Large intestine (tissue), 3 donors: ENCODE measurements around the gene CEL. TPM values are rescaled to one million over a fixed set of nuclear protein-coding genes. Genes with fewer than 3 reads are reported as not detected.

Source experiments
- DNase-seq, 2 donors: peaks; one replicate each; pipeline versions ENCODE4 v3.0.0 to v3.0.0-alpha.2; 2013
- H3K27ac ChIP-seq: one replicate; pipeline ENCODE4 v1.5.1; 2013; ENCODE audit warnings: low read length
- H3K27me3 ChIP-seq: 2 replicates; pipeline ENCODE4 v1.6.1; 2013; ENCODE audit warnings: low read length; ENCODE audit not compliant: control insufficient read depth, insufficient read depth
- H3K36me3 ChIP-seq: 2 replicates; pipeline ENCODE4 v1.6.1; 2013; ENCODE audit warnings: low read length; ENCODE audit not compliant: control insufficient read depth, insufficient read depth
- H3K4me1 ChIP-seq: one replicate; pipeline ENCODE4 v1.6.1; 2013; ENCODE audit warnings: low read length; ENCODE audit not compliant: control insufficient read depth, insufficient read depth
- H3K4me3 ChIP-seq: one replicate; pipeline ENCODE4 v1.5.1; 2013; ENCODE audit warnings: low read length
- H3K9me3 ChIP-seq: one replicate; pipeline ENCODE4 v1.6.1; 2013; ENCODE audit warnings: mild to moderate bottlenecking, low read depth, low read length, moderate library complexity; ENCODE audit not compliant: control insufficient read depth
- WGBS: methylation state at CpG from one replicate; pipeline ENCODE4 v1.1.5; 2013; ENCODE audit warnings: low lambda C conversion rate; ENCODE audit not compliant: insufficient coverage; 5-methylcytosine and 5-hydroxymethylcytosine counted together
- polyA plus RNA-seq: library from polyadenylated mRNA; unstranded; fragments of 120-200 nt; gene quantifications from one replicate; pipeline ENCODE4 v1.2.1, GENCODE V29; 2013

The CEL gene
- polyA plus RNA-seq, 1 donor = 268 TPM

GRCh38 chr9:133102190-133103021, 40.6 kb downstream of the CEL start:
- Histone ChIP-seq H3K27ac (no peak overlapping the region), H3K4me3 (no peak overlapping the region), H3K9me3 (peaks cover 2% of the 10 kb centered on the region), H3K27me3 (no peaks in the 10 kb centered on the region), H3K4me1 (peaks cover 15% of the 10 kb centered on the region), H3K36me3 (peaks cover 94% of the 10 kb centered on the region)
- DNase-seq = no peak
- WGBS = no CpG with 5 or more reads among the region's 21 CpGs

GRCh38 chr9:133103183-133103986, 41.6 kb downstream of the CEL start:
- H3K4me1 ChIP-seq = peaks cover 15% of the 10 kb centered on the region
- H3K36me3 ChIP-seq = peaks cover 94% of the 10 kb centered on the region
- H3K27ac ChIP-seq = no peak overlapping the region
- H3K9me3 ChIP-seq = no peaks in the 10 kb centered on the region
- no CpG with 5 or more reads among the region's 14 CpGs for WGBS
- H3K4me3 ChIP-seq = no peak overlapping the region
- peak in 1 of 2 donors; percentile 43 for DNase-seq
- H3K27me3 ChIP-seq = no peaks in the 10 kb centered on the region

- Histone ChIP-seq H3K4me1 (peaks cover 15% of the 10 kb centered on the region), H3K27ac (no peak overlapping the region), H3K4me3 (no peak overlapping the region), H3K27me3 (no peaks in the 10 kb centered on the region), H3K36me3 (peaks cover 94% of the 10 kb centered on the region), H3K9me3 (no peaks in the 10 kb centered on the region)
- WGBS = no CpG with 5 or more reads among the region's 12 CpGs
- no peak for DNase-seq
Measured at GRCh38 chr9:133103987-133104505, 42.3 kb downstream of the CEL start.

GRCh38 chr9:133104718-133105460, 43.1 kb downstream of the CEL start:
- no peak for DNase-seq
- H3K27ac ChIP-seq = no peak overlapping the region
- no CpG with 5 or more reads among the region's 15 CpGs for WGBS
- H3K27me3 ChIP-seq = no peaks in the 10 kb centered on the region
- H3K36me3 ChIP-seq = peaks cover 95% of the 10 kb centered on the region
- no peaks in the 10 kb centered on the region for H3K9me3 ChIP-seq
- peaks cover 12% of the 10 kb centered on the region for H3K4me1 ChIP-seq
- no peak overlapping the region for H3K4me3 ChIP-seq

- DNase-seq = no peak
- peaks cover 95% of the 10 kb centered on the region for H3K36me3 ChIP-seq
Measured at GRCh38 chr9:133105461-133105770, 43.6 kb downstream of the CEL start.

GRCh38 chr9:133106511-133107244, 44.9 kb downstream of the CEL start:
- no CpG with 5 or more reads among the region's 17 CpGs for WGBS
- Histone ChIP-seq H3K27ac (no peak overlapping the region), H3K27me3 (no peaks in the 10 kb centered on the region), H3K4me1 (peaks cover 3% of the 10 kb centered on the region), H3K9me3 (no peaks in the 10 kb centered on the region), H3K36me3 (peaks cover 94% of the 10 kb centered on the region), H3K4me3 (no peak overlapping the region)
- DNase-seq = no peak

More at GRCh38 chr9:133105461-133105770, 43.6 kb downstream of the CEL start:
- no peak overlapping the region for H3K27ac ChIP-seq
- no peaks in the 10 kb centered on the region for H3K27me3 ChIP-seq
- no peak overlapping the region for H3K4me3 ChIP-seq
- no CpG with 5 or more reads among the region's 7 CpGs for WGBS
- H3K9me3 ChIP-seq = no peaks in the 10 kb centered on the region
- peaks cover 6% of the 10 kb centered on the region for H3K4me1 ChIP-seq

- no peak for DNase-seq
- Histone ChIP-seq H3K27ac (no peak overlapping the region), H3K9me3 (no peaks in the 10 kb centered on the region), H3K27me3 (no peaks in the 10 kb centered on the region), H3K4me3 (no peak overlapping the region), H3K36me3 (peaks cover 89% of the 10 kb centered on the region), H3K4me1 (peaks cover 3% of the 10 kb centered on the region)
- no CpG with 5 or more reads among the region's 13 CpGs for WGBS
Measured at GRCh38 chr9:133107245-133107722, 45.5 kb downstream of the CEL start.

- peaks cover 81% of the 10 kb centered on the region for H3K36me3 ChIP-seq
- no CpG with 5 or more reads among the region's 18 CpGs for WGBS
Measured at GRCh38 chr9:133107961-133108793, 46.4 kb downstream of the CEL start.

More at GRCh38 chr9:133107961-133108793, 46.4 kb downstream of the CEL start:
- H3K27ac ChIP-seq = no peak overlapping the region
- no peak overlapping the region for H3K4me3 ChIP-seq
- H3K27me3 ChIP-seq = no peaks in the 10 kb centered on the region
- DNase-seq = no peak
- peaks cover 10% of the 10 kb centered on the region for H3K4me1 ChIP-seq
- no peaks in the 10 kb centered on the region for H3K9me3 ChIP-seq
